H1 (cell line): ENCODE measurements around the gene LIMA1. TPM values are rescaled to one million over a fixed set of nuclear protein-coding genes. Genes with fewer than 3 reads are reported as not detected.

ENCODE experiments used
- CTCF ChIA-PET: fragments of 300-600 bp; sonication (Branson Sonifier 250); formaldehyde crosslinking; loops from one replicate; lab custom pipeline; 2021; ENCODE audit not compliant: partially characterized antibody; lab: Charles Lee
- POLR2A ChIA-PET: fragments of 300-600 bp; sonication (Branson Sonifier 250); formaldehyde crosslinking; loops from one replicate; lab custom pipeline; 2021; ENCODE audit warnings: inconsistent platforms; ENCODE audit not compliant: partially characterized antibody; lab: Charles Lee
- DNase-seq, 2 experiments: peaks; one replicate each; pipeline versions ENCODE4 v3.0.0 to v3.0.0-alpha.2; 2010 to 2022; ENCODE audit warnings: low spot score in 2 of 2, low read depth in 1 of 2, mixed read lengths in 1 of 2
- FAIRE-seq: peaks from 2 replicates; lab custom pipeline; 2011; peaks lifted over from hg19 to GRCh38; lab: Jason Lieb, UNC
- H2AFZ ChIP-seq: 2 replicates; pipeline ENCODE4 v1.8.1; 2012; ENCODE audit warnings: low read length, inconsistent platforms
- H2AK5ac ChIP-seq: 2 replicates; pipeline ENCODE4 v1.6.1; 2013; ENCODE audit warnings: low read depth, low read length
- H2BK120ac ChIP-seq: replicated peaks from 2 replicates; pipeline ENCODE3; 2013; ENCODE audit warnings: low read depth, low read length, inconsistent platforms
- H2BK12ac ChIP-seq: 2 replicates; pipeline ENCODE4 v1.6.1; 2013; ENCODE audit warnings: low read depth, low read length
- H2BK15ac ChIP-seq: 2 replicates; pipeline ENCODE4 v1.6.1; 2013; ENCODE audit warnings: low read length
- H2BK20ac ChIP-seq: 2 replicates; pipeline ENCODE4 v1.6.1; 2013; ENCODE audit warnings: low read length
- H2BK5ac ChIP-seq: 2 replicates; pipeline ENCODE4 v1.6.1; 2013; ENCODE audit warnings: low read depth, low read length
- H3K14ac ChIP-seq: 2 replicates; pipeline ENCODE4 v1.6.1; 2013; ENCODE audit warnings: inconsistent platforms; ENCODE audit not compliant: insufficient read length
- H3K18ac ChIP-seq: 2 replicates; pipeline ENCODE4 v1.6.1; 2013; ENCODE audit warnings: low read length; ENCODE audit errors: extremely low read depth
- H3K23ac ChIP-seq: 2 replicates; pipeline ENCODE4 v1.6.1; 2013; ENCODE audit warnings: inconsistent platforms; ENCODE audit not compliant: insufficient read length
- H3K23me2 ChIP-seq: 2 replicates; pipeline ENCODE4 v1.6.1; 2013; ENCODE audit warnings: low read depth, low read length
- H3K27ac ChIP-seq: 2 replicates; pipeline ENCODE4 v1.6.1; 2011; ENCODE audit warnings: low read depth, low read length, inconsistent platforms
- H3K27me3 ChIP-seq, 4 experiments: replicated peaks in 1 of 4; 1 replicate in 1 of 4; 2 replicates in 3 of 4; pipeline versions ENCODE4 v1.6.1 to v1.8.1; 2011 to 2013; ENCODE audit warnings: low read length in 3 of 4, mild to moderate bottlenecking in 3 of 4, inconsistent platforms in 2 of 4, mixed read lengths in 2 of 4, moderate library complexity in 1 of 4; ENCODE audit not compliant: control insufficient read depth in 3 of 4, insufficient read depth in 3 of 4; ENCODE audit errors: extremely low read depth in 1 of 4
- H3K36me3 ChIP-seq, 4 experiments: 2 replicates each; pipeline versions ENCODE4 v1.6.1 to v1.8.1; 2011 to 2013; ENCODE audit warnings: mild to moderate bottlenecking in 4 of 4, low read length in 3 of 4, moderate library complexity in 2 of 4, control low read depth in 1 of 4, inconsistent platforms in 1 of 4; ENCODE audit not compliant: insufficient read depth in 4 of 4, control insufficient read depth in 2 of 4
- H3K4ac ChIP-seq: replicated peaks from 2 replicates; pipeline ENCODE3; 2013; ENCODE audit warnings: low read length, low read depth, mixed read lengths, inconsistent platforms; ENCODE audit not compliant: insufficient read length
- H3K4me1 ChIP-seq, 4 experiments: replicated peaks in 1 of 4; 1 replicate in 1 of 4; 2 replicates in 3 of 4; pipeline versions ENCODE4 v1.6.1 to v1.8.1; 2011 to 2013; ENCODE audit warnings: low read length in 3 of 4, inconsistent platforms in 2 of 4, mixed read lengths in 1 of 4; ENCODE audit not compliant: insufficient read depth in 4 of 4, control insufficient read depth in 3 of 4
- H3K4me2 ChIP-seq, 2 experiments: 2 replicates each; pipeline versions ENCODE4 v1.6.1 to v1.8.1; 2011 to 2013; ENCODE audit warnings: low read depth in 2 of 2, low read length in 2 of 2, control low read depth in 1 of 2, inconsistent platforms in 1 of 2, mild to moderate bottlenecking in 1 of 2; ENCODE audit not compliant: insufficient read depth in 1 of 2
- H3K4me3 ChIP-seq, 4 experiments: fragments of 200-600, 300-600 bp in 1 of 4; sonication (generic), shearing (Covaris generic), sonication (Bioruptor Twin) in 1 of 4; 2 replicates each; pipeline versions ENCODE4 v1.5.1 to v1.8.1; 2011 to 2016; ENCODE audit warnings: low read length in 4 of 4, low read depth in 3 of 4, control low read depth in 2 of 4, inconsistent platforms in 2 of 4, mild to moderate bottlenecking in 2 of 4, mixed read lengths in 1 of 4, moderate library complexity in 1 of 4; ENCODE audit not compliant: insufficient read depth in 2 of 4; ENCODE audit errors: extremely low read depth in 1 of 4
- H3K56ac ChIP-seq: replicated peaks from 2 replicates; pipeline ENCODE3; 2013; ENCODE audit warnings: low read depth, mild to moderate bottlenecking, mixed read lengths, low read length, inconsistent platforms; ENCODE audit not compliant: insufficient read length
- H3K79me1 ChIP-seq: 2 replicates; pipeline ENCODE4 v1.6.1; 2013; ENCODE audit warnings: low read depth, low read length, control low read depth
- H3K79me2 ChIP-seq, 2 experiments: 2 replicates each; pipeline versions ENCODE4 v1.6.1 to v1.8.1; 2012 to 2013; ENCODE audit warnings: low read length in 2 of 2, mild to moderate bottlenecking in 2 of 2, inconsistent platforms in 1 of 2; ENCODE audit not compliant: insufficient read depth in 2 of 2, control insufficient read depth in 1 of 2
- H3K9ac ChIP-seq, 4 experiments: replicated peaks in 1 of 4; 1 replicate in 1 of 4; 2 replicates in 3 of 4; pipeline versions ENCODE4 v1.6.1 to v1.8.1; 2011 to 2013; ENCODE audit warnings: low read depth in 3 of 4, low read length in 3 of 4, control low read depth in 2 of 4, mild to moderate bottlenecking in 2 of 4, moderate library complexity in 2 of 4, inconsistent platforms in 1 of 4; ENCODE audit errors: extremely low read depth in 1 of 4
- H3K9me3 ChIP-seq, 2 experiments: 2 replicates each; pipeline versions ENCODE4 v1.6.1 to v1.8.1; 2012 to 2013; ENCODE audit warnings: mild to moderate bottlenecking in 2 of 2, moderate library complexity in 2 of 2, control low read depth in 1 of 2, inconsistent platforms in 1 of 2, low read depth in 1 of 2, low read length in 1 of 2, mixed read lengths in 1 of 2; ENCODE audit not compliant: insufficient read depth in 2 of 2
- H4K20me1 ChIP-seq, 2 experiments: replicated peaks in 1 of 2; 2 replicates each; pipeline versions ENCODE3 to v1.8.1; 2011 to 2013; ENCODE audit warnings: inconsistent platforms in 2 of 2, low read length in 2 of 2, mild to moderate bottlenecking in 1 of 2; ENCODE audit not compliant: insufficient read depth in 2 of 2, control insufficient read depth in 1 of 2
- H4K5ac ChIP-seq: 2 replicates; pipeline ENCODE4 v1.6.1; 2013; ENCODE audit warnings: low read length, low read depth, mixed read lengths, inconsistent platforms; ENCODE audit not compliant: insufficient read length
- H4K8ac ChIP-seq: 2 replicates; pipeline ENCODE4 v1.8.0; 2013; ENCODE audit warnings: mild to moderate bottlenecking, moderate library complexity, low read length, inconsistent platforms; ENCODE audit not compliant: insufficient read depth; ENCODE audit errors: extremely low read depth
- H4K91ac ChIP-seq: replicated peaks from 2 replicates; pipeline ENCODE3; 2013; ENCODE audit warnings: low read length, mixed read lengths, inconsistent platforms; ENCODE audit not compliant: insufficient read length
- BCL11A ChIP-seq, 2 experiments: IDR thresholded peaks; one replicate each; pipeline ENCODE4 v1.6.1; 2011; ENCODE audit warnings: low read depth in 2 of 2, low read length in 2 of 2, mild to moderate bottlenecking in 2 of 2
- CTCF ChIP-seq, 3 experiments: IDR thresholded peaks; 1 replicate in 2 of 3; 2 replicates in 1 of 3; pipeline versions ENCODE4 v1.5.1 to v1.6.1; 2011; ENCODE audit warnings: low read length in 3 of 3, mild to moderate bottlenecking in 3 of 3, inconsistent platforms in 2 of 3, low read depth in 1 of 3, moderate library complexity in 1 of 3; ENCODE audit not compliant: insufficient read depth in 1 of 3; ENCODE audit errors: control extremely low read depth in 1 of 3
- E2F6 ChIP-seq: IDR thresholded peaks from 2 replicates; pipeline ENCODE4 v1.6.1; 2012; ENCODE audit warnings: inconsistent platforms
- EGR1 ChIP-seq: IDR thresholded peaks from 2 replicates; pipeline ENCODE4 v1.6.1; 2011; ENCODE audit warnings: low read depth, low read length, borderline replicate concordance
- MAFK ChIP-seq: IDR thresholded peaks from 2 replicates; pipeline ENCODE4 v1.6.1; 2012; ENCODE audit warnings: low read depth, mild to moderate bottlenecking, improper control_type of control experiment, low read length
- MAX ChIP-seq: IDR thresholded peaks from 2 replicates; pipeline ENCODE4 v1.6.1; 2012; ENCODE audit warnings: inconsistent platforms
- POLR2AphosphoS5 ChIP-seq: IDR thresholded peaks from 2 replicates; pipeline ENCODE4 v1.6.1; 2011; ENCODE audit warnings: low read depth, low read length
- RFX5 ChIP-seq: IDR thresholded peaks from 2 replicates; pipeline ENCODE4 v1.6.1; 2011; ENCODE audit warnings: low read depth, low read length, improper control_type of control experiment, borderline replicate concordance
- SIX5 ChIP-seq: IDR thresholded peaks from 2 replicates; pipeline ENCODE4 v1.6.1; 2011; ENCODE audit warnings: mild to moderate bottlenecking, low read depth, low read length
- SP2 ChIP-seq: IDR thresholded peaks from 2 replicates; pipeline ENCODE4 v1.6.1; 2012; ENCODE audit warnings: mild to moderate bottlenecking, low read length, inconsistent platforms
- SUZ12 ChIP-seq: fragments of 200-600 bp; sonication (generic); IDR thresholded peaks from 2 replicates; pipeline ENCODE4 v1.6.1; 2012; ENCODE audit warnings: mild to moderate bottlenecking, inconsistent platforms, low read length, moderate library complexity, mixed read lengths
- WGBS, 2 experiments: shearing (Covaris generic) in 1 of 2; methylation state at CpG; one replicate each; pipeline versions ENCODE4 v1.1.6 to v1.1.7; 2013 to 2015; ENCODE audit warnings: low lambda C conversion rate in 2 of 2, mixed read lengths in 2 of 2, inconsistent platforms in 1 of 2, low coverage in 1 of 2, missing lambda C conversion rate in 1 of 2; ENCODE audit not compliant: insufficient replicate concordance in 2 of 2, insufficient coverage in 1 of 2, insufficient read length in 1 of 2; ENCODE audit errors: extremely low coverage in 1 of 2, missing lambda C conversion rate in 1 of 2; 5-methylcytosine and 5-hydroxymethylcytosine counted together
- polyA plus RNA-seq, 7 experiments: library from polyadenylated mRNA; depleted of rRNA in 3 of 7; stranded (reverse) in 5 of 7; unstranded in 2 of 7; fragments of >200 nt in 5 of 7; fragments of 200-250 nt in 2 of 7; gene quantifications; 1 replicate in 5 of 7; 2 replicates in 1 of 7; 4 replicates in 1 of 7; pipeline versions ENCODE4 v1.2.1 to v1.2.3, GENCODE V29; 2011 to 2013; ENCODE audit warnings: missing spikeins in 2 of 7, mixed read lengths in 2 of 7
- total RNA-seq: library from RNA; stranded (reverse); fragmentation: NEBNext Ultra II Directional; extraction: Animal tissue kit (Norgen Biotek cat#: 25700); gene quantifications from 2 replicates; pipeline ENCODE4 v1.2.1, GENCODE V29; 2021

LIMA1 gene
- total and polyA plus RNA-seq, 2 of the 8 experiments (the other 6 are each of a cell fraction or from before 2014, with no cell fraction given): 12.7 to 47.6 TPM

GRCh38 chr12:50190859-50191258 is 92.5 kb downstream of the LIMA1 start:
- peaks cover 0 to 11% (median 5%) of the 10 kb centered on the region in 4 experiments; a peak in 4 of 8 replicates for H3K36me3 ChIP-seq
- H3K4me1 ChIP-seq: no peaks in the 10 kb centered on the region
- H4K20me1 ChIP-seq: no peaks in the 10 kb centered on the region
- no peak overlapping the region for H3K4me3 ChIP-seq
- H3K9me3 ChIP-seq: no peaks in the 10 kb centered on the region
- no peaks in the 10 kb centered on the region for H3K23me2 ChIP-seq
- no peak overlapping the region for H3K56ac ChIP-seq
- H3K79me1 ChIP-seq: no peaks in the 10 kb centered on the region
- no peak overlapping the region for H3K14ac ChIP-seq
- no CpG with 5 or more reads among the region's 1 CpG for WGBS, 2 experiments
- no peak overlapping the region for H2BK5ac ChIP-seq
- no peak overlapping the region for H2AFZ ChIP-seq
- FAIRE-seq: no peak
- no peak overlapping the region for H3K27ac ChIP-seq
- no peak for DNase-seq
- no peak overlapping the region for H4K91ac ChIP-seq
- no peaks in the 10 kb centered on the region for H3K79me2 ChIP-seq
- POLR2A ChIA-PET: no interaction called here
- H2AK5ac ChIP-seq: no peak overlapping the region
- H3K9ac ChIP-seq: no peak overlapping the region
- H4K8ac ChIP-seq: no peak overlapping the region
- H3K4ac ChIP-seq: no peak overlapping the region
- H3K18ac ChIP-seq: no peak overlapping the region
- no peak overlapping the region for H3K23ac ChIP-seq
- H3K4me2 ChIP-seq: no peak overlapping the region
- H3K27me3 ChIP-seq: no peaks in the 10 kb centered on the region
- H4K5ac ChIP-seq: no peak overlapping the region
- CTCF ChIA-PET: interaction anchor here (0.7 to 1.1 kb wide), 3 partner anchors 11 to 124 kb away, joined by 3 read pairs; no protein-coding TSS in a partner anchor
- H2BK12ac ChIP-seq: no peak overlapping the region
- no peak overlapping the region for H2BK15ac ChIP-seq
- H2BK120ac ChIP-seq: no peak overlapping the region
- H2BK20ac ChIP-seq: no peak overlapping the region
- TF ChIP-seq BCL11A (IDR thresholded peaks at IDR 0.05; ENCODE audit: low read depth in 2 of 2, low read length in 2 of 2) (no peak), MAFK (no peak), CTCF (IDR thresholded peaks at IDR 0.05; ENCODE audit: control extremely low read depth in 1 of 3, insufficient read depth in 1 of 3, low read depth in 1 of 3, low read length in 3 of 3) (no peak), SUZ12 (no peak), RFX5 (no peak), MAX (no peak), SIX5 (no peak), EGR1 (no peak), SP2 (no peak), POLR2AphosphoS5 (no peak), E2F6 (no peak)
